RWPE1 (cell line): Measurements from ENCODE around the gene ITLN1.

Source experiments
- CTCF ChIA-PET: fragments of 350-600 bp; sonication (Branson Sonifier 250); formaldehyde crosslinking; extraction: SDS; loops from one replicate; lab custom pipeline; 2021; lab: Yijun Ruan, JAX
- POLR2A ChIA-PET: fragments of 400-600 bp; formaldehyde crosslinking; extraction: SDS; loops from one replicate; lab custom pipeline; 2020; ENCODE audit warnings: antibody characterized with exemption; ENCODE audit not compliant: low non-redundant PET; lab: Yijun Ruan, JAX
- DNase-seq: peaks from one replicate; pipeline ENCODE4 v3.0.0; 2012; ENCODE audit warnings: low spot score
- H3K27ac ChIP-seq: fragments of 450-650 bp; 2 replicates; pipeline ENCODE4 v1.5.1; 2017
- TF ChIP-seq, protein P1 (sequence below): fragments of 450-650 bp; conservative IDR thresholded peaks from 2 replicates; pipeline ENCODE4 v1.5.1; 2017; ENCODE audit warnings: low read depth, mild to moderate bottlenecking

Gene ITLN1

DNA sequence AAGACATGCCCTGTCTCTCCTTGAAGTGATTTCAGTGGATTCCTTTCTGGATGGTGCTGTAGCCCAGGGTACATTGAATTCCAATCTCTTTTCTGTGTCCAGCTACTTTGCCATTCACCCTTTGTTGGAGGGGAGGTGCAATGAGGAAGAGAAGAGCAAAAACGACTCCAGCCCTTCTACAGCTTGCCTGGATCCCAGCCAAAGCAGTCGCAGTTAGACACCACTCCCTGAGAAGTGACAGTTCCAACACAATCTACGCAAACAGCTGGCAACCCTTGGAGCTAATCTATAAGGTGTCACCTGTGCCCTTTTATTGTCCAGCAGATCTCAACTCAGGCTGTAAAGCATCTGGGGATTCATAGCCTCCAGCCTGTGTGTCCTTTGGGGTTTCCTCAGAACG, 26.9 kb downstream of the ITLN1 start:
- TF ChIP-seq, protein P1, sequence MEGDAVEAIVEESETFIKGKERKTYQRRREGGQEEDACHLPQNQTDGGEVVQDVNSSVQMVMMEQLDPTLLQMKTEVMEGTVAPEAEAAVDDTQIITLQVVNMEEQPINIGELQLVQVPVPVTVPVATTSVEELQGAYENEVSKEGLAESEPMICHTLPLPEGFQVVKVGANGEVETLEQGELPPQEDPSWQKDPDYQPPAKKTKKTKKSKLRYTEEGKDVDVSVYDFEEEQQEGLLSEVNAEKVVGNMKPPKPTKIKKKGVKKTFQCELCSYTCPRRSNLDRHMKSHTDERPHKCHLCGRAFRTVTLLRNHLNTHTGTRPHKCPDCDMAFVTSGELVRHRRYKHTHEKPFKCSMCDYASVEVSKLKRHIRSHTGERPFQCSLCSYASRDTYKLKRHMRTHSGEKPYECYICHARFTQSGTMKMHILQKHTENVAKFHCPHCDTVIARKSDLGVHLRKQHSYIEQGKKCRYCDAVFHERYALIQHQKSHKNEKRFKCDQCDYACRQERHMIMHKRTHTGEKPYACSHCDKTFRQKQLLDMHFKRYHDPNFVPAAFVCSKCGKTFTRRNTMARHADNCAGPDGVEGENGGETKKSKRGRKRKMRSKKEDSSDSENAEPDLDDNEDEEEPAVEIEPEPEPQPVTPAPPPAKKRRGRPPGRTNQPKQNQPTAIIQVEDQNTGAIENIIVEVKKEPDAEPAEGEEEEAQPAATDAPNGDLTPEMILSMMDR = no peak
- DNase-seq = no peak
- ChIA-PET POLR2A (no interaction called here), CTCF (no interaction called here)
- H3K27ac ChIP-seq = no peak overlapping the region

GRCh38 chr1:160855181-160855981, 29.6 kb downstream of the ITLN1 start:
- ChIA-PET POLR2A (no interaction called here), CTCF (interaction anchor here (0.6 to 1.1 kb wide), 2 partner anchors 21 to 56 kb away, joined by 3 to 5 read pairs; no protein-coding TSS in a partner anchor)
- TF ChIP-seq, protein P1 = no peak
- H3K27ac ChIP-seq = no peak overlapping the region
- DNase-seq = no peak

DNA sequence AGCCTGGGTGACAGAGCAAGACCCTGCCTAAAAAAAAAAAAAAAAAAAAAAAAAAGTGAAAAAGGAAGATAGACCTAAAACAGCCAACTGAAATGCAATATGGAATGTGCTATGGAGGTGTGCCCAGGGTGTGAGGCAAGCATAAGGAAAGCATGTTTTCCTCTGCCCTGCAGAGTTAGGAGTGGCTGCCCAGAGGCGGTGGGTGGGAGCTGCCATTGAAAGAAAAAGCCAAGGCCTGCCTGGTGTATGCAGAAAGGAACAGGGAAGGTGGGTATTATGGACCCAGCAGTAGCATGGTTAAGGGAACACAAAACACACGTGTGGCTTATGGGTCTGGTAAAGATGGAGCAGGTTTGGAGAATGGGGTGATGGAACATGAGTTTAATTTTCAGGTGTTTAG, 31.2 kb downstream of the ITLN1 start:
- DNase-seq = no peak
- H3K27ac ChIP-seq = no peak overlapping the region
- POLR2A ChIA-PET = interaction anchor here (0.5 kb wide), 1 partner anchor 27 kb away, joined by 4 read pairs; no protein-coding TSS in a partner anchor
- CTCF ChIA-PET = no interaction called here
- TF ChIP-seq, protein P1 = no peak

DNA sequence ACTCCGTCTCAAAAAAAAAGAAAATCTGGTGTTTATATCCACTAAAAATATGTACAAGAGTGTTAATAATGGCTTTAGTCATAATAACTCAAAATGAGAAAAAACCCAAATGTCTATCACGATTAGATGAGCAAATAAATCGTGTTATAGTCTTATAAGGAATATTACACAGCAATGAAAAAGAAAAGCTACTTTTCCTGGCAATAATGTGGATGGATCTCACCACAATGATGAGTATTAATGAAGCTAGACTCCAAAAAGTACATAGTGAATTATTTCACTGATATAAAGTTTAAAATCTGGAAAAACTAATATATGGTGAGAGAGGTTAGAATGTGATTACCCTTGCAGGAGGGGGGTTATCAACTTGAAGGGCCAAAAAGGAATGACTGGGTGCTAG, 32.0 kb downstream of the ITLN1 start:
- TF ChIP-seq, protein P1 = no peak
- ChIA-PET CTCF (no interaction called here), POLR2A (interaction anchor here (0.5 kb wide), 1 partner anchor 27 kb away, joined by 4 read pairs; no protein-coding TSS in a partner anchor)
- no peak for DNase-seq
- H3K27ac ChIP-seq = no peak overlapping the region

DNA sequence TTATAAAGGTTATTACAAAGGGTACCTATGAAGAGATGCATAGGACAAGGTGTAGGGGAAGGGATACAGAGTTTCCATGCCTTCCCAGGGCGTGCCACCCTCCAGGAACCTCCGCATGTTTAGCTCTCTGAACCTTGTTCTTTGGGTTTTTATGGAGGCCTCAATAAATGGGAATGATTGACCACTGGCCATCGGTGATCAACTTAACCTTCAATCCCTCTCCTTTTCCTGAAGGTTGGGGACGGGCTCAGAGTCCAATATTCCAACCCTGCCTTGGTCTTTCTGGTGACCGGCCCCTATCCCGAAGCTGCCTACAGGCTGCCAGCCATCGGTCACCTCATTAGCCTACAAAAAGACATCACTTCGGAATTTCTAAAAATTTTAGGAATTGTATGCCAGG, 34.0 kb downstream of the ITLN1 start:
- POLR2A ChIA-PET = no interaction called here
- CTCF ChIA-PET = interaction anchor here (0.5 kb wide), 1 partner anchor 23 kb away, joined by 3 read pairs; no protein-coding TSS in a partner anchor
- DNase-seq = no peak
- H3K27ac ChIP-seq = no peak overlapping the region
- TF ChIP-seq, protein P1 = no peak

- DNase-seq = no peak
- CTCF ChIA-PET = interaction anchor here (0.5 kb wide), 1 partner anchor 23 kb away, joined by 3 read pairs; no protein-coding TSS in a partner anchor
- H3K27ac ChIP-seq = no peak overlapping the region
- POLR2A ChIA-PET = no interaction called here
- TF ChIP-seq, protein P1 = no peak
Measured at GRCh38 chr1:160850541-160850940, 34.4 kb downstream of the ITLN1 start.
